NCI-H1048 (cell line): Measurements from ENCODE around the gene ARHGAP22.
"Not testable (repeated sequence)": the region's sequence is repeated elsewhere in the genome, so short reads cannot be mapped to it uniquely, and the experiment has no call there.

Experiments used
- DNase-seq: peaks from one replicate; lab custom pipeline; 2025; lab: John Stamatoyannopoulos, UW

The ARHGAP22 gene

DNA sequence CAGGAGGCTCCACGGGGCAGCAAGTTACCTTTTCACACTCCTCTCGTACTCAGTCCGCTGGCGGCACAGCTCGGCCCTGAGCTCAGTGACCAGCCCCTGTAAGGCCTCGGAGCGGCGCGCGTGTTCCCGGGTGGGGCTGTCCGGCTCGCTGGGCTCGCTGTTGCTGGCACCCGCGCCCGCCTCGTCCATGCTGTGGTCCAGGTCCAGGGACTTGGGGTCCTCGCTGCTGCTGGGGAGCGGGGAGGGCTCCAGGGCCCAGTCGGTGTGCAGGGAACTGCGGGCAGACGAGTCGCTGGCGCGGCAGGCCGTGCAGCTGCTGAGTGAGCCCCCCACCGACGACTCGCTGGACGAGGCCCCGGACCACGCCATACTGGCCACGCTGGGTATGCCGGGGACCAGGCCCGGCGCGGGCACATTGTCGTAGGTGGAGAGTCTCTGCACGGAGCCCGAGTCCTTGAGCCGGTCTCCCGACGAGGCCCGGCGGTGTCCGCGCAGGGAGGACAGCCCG is 154.6 kb downstream of the ARHGAP22 start:
- no peak for DNase-seq

- no peak for DNase-seq
These were observed 155.2 kb downstream of the ARHGAP22 start for GRCh38 chr10:48449501-48450232.

- DNase-seq, result no peak
These were observed 156.1 kb downstream of the ARHGAP22 start for GRCh38 chr10:48448796-48449195.

DNA sequence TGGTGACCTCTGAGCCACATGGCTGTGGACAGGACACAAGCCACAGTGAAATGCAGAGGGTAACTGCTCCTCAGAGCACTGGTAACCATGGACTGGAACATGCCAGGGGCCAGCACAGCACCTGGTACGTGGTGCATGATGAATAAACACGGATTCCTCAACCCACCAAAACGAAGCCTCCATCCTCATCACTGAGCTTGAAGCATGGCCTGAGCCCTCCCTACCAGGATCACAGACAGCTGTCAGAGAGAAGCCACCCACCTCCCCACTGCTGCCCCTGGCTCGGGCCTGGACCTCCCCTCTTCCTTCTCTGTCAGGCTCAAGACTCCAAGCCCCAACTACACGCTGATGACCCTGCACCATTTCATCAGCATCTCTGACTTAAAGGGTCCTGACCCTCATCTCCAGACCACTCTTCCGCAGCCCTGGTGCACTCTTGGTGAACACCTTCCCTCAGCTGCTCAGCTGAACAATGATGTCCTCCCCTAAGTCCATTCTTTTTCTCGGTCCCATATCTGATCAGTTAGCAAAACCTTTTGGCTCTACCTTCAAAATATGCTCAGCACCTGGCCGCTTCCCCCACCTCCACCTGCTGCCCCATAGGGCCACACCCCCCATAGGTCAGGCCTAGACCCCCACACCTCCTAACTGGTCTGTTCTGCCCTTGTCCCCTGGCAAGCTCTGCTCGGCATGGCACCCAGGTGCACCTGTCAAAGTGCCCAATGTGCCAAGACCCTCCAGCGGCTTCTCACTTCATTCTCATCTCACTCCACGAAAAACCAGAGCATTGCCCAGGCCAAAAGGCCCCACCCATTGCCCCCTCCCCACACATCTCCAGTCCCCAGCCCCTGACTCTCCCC is 157.3 kb downstream of the ARHGAP22 start:
- DNase-seq, result no peak

DNA sequence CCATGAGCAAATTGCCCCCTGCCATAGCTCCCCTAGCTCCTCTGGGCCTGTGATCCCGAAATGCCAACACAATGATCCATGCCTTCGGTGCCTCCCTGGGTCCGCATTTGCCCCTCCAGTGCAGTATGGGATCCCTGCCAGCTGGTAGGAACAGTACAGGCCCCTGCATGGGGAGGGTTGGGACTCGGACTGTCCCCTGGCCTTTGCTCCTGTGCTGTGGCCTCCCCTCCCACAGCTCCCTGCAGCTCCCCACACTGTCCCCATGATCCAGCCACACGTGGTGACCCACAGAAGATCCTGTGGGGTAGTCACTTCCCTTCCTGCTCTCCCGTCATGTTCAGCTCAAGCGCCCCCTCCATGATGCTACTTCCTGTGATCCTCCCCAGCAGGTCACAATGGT is 158.1 kb downstream of the ARHGAP22 start:
- DNase-seq, result no peak

DNA sequence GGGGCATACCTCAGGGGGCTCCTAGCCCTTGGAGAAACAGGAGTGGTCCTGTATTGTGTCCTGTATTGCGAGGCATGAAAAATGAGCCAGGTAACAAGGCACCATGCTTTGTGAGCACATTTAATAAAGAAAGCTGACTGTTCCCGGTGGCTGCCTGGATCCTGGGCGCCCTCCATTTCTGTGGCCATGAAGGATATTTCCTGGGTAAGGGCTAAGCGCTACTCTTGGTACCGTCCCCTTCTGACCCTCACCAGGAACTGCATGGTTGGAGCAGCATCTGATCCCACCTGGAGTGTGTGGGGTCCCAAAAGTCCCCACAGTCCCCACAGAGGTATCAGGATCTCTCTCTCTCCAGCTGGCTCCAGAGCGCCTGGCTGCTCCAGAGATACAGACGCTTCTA is 158.9 kb downstream of the ARHGAP22 start:
- DNase-seq, result no peak

DNA sequence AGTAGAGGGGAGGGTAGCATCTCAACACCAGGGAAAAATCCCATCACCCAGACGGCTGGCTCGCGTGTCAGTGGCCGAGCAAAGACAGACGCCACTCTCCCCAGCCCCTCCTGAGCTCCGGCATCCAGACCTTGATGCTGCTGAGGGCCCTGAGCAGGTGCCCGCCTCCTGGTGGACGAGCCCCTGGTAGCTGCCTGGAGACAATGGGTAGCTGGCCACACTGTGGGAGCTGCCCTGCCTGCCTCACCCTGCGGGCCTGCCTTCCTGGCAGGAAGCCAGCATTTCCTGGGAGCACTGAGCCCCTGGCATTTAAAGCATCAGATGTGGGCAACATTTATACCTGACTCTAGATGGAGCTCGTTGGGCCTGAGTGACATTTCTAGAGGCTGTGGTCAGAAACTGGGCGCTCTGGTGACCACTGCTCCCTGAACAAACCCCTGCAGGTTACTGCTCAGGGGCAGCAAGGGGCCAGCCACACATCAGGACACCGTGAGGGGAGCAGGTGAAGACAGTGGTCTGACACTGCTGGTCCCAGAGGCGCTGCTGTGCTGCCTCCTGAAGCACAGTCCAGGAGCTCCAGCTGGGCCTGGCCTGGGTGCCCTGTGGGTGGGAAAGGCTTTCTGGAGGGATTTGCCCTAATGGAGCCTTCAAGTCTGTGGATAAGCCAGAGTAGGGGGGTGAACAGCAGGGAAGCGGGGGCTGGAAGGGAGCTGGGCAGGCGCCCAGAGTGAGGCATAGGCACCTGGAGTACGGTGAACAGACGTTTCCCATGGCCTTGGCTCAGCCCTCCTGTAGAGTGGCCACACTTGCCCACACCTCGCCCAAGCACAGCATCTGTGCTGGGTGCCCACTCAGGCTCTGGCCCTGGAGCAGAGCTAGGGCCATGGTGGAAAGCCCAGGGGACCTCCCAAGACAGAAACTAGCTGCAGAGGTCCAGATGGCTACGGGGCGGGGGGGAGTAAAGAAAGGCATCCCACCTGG is 159.7 kb downstream of the ARHGAP22 start:
- DNase-seq, result no peak

DNA sequence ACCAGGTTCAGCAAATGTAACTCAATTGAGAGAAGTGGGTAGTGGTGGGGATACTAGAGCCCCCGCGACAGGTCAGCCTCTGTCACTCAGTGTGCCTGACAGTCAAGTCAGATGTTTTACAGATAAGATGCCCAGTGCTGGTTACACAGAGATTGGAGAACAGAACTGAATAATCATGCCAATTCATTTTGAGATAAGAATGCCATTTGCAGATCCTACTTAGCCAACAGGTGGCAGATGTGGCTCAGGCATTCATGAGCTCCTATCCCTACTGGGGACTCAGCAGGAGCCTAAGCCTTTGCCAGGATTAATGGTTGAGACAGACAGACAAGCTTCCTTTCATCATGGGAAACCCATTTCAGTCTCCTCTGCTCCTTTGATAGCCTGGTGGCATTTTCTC is 160.6 kb downstream of the ARHGAP22 start:
- no peak for DNase-seq

DNA sequence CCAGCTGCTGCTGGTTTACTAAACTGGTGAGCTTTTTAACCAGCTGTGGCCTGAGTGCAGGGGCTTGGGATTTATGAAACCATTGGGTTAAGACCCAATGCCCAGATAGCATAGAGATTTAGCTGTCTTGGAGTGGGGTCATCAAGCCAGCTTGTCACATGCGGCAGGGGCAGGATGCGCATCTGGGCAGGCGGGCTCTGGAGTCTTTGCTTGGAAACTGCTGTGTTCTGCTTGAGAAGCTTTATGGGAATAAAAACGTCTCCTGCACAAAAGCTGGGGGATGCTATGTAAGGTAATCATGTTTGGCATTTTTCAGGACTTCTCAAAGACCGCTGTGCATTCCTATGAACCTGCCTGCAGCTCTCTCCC is 162.1 kb downstream of the ARHGAP22 start:
- no peak for DNase-seq

- no peak for DNase-seq
These were observed 162.6 kb downstream of the ARHGAP22 start for GRCh38 chr10:48442090-48442808.

GRCh38 chr10:48440771-48441170 is 164.1 kb downstream of the ARHGAP22 start:
- DNase-seq, result no peak

DNA sequence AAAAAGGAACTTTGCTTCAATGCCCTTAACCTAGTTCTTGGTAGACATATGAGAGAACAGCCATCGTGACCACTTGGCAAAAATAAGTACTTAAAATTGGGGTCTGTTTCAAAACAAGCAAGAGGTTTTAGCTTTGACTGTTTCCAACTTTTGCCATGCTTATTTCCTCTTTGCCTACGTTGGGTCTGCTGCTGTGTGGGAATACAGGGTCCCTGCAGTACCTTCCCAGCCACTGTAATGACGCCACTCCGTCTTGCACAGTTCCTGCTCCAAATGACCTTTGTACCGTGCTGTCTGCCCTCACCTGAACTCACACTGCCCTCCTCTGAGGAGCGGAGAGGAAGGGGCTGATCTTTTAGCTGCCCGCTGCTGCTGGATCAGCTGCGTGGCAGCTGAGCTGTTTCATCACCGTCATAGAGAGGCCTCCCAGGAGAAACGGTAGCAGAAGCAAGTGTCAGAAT is 165.3 kb downstream of the ARHGAP22 start:
- no peak for DNase-seq

- no peak for DNase-seq
These were observed 165.8 kb downstream of the ARHGAP22 start for GRCh38 chr10:48439031-48439430.

- DNase-seq, result no peak
These were observed 167.3 kb downstream of the ARHGAP22 start for GRCh38 chr10:48437546-48437945.

DNA sequence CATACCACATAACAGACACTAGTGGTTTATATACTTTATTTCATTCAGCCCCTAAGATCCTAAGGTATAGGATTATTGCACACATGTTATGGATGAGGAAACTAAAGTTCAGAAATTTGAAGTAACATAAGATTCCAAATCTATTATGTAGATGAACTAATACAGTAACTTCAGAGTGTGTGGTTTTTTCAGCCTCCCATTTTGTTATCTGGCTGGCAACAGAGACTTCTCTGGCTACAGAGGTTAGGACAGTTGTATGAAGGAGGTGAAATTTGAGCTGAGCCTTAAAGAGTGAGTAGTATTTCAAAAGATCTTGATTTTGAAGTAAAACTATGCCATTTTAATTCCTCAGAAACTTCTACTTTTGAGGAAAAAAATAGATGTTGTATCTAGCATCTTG is 173.0 kb downstream of the ARHGAP22 start:
- DNase-seq, result no peak

GRCh38 chr10:48430402-48430993 is 174.4 kb downstream of the ARHGAP22 start:
- no peak for DNase-seq

- DNase-seq, result no peak
These were observed 175.6 kb downstream of the ARHGAP22 start for GRCh38 chr10:48429309-48429708.

- no peak for DNase-seq
These were observed 176.0 kb downstream of the ARHGAP22 start for GRCh38 chr10:48428896-48429295.

GRCh38 chr10:48423884-48424283 is 181.0 kb downstream of the ARHGAP22 start:
- no peak for DNase-seq

DNA sequence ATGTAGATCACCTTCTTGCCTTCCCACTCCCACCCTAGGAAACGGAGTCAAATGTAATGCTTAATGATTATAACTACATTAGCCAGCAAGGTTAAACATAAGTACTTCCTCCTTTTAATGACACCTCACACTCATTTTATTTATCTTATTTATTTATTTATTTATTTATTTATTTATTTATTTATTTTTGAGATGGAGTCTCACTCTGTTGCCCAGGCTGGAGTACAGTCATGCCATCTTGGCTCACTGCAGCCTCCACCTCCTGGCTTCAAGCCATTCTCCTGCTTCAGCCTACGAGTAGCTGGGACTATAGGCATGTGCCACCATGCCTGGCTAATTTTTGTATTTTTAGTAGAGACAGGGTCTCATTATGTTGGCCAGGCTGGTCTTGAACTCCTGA is 183.0 kb downstream of the ARHGAP22 start:
- DNase-seq, result not testable (repeated sequence)

DNA sequence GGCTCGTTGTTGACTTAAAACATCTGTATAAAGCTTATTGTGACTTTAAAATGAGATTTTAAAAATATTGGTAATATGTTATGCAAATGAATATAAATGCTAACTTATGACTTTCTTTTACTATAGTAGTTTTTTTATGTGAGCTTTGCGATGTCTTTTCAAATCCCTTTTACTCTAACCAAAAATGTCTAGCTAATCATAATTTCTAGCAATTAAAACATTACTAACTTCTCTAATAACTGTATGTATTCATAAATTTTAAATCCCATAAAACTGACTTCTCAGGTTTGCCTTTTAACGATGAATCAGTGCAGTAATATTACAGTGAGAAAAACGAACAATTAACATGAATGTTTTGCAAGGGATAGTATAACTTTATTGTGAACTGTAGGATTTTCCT is 185.2 kb downstream of the ARHGAP22 start:
- no peak for DNase-seq
